Fibroblast of mammary gland (primary cell): ENCODE data around the gene TTC29.
"Not testable (repeated sequence)": the region's sequence is repeated elsewhere in the genome, so short reads cannot be mapped to it uniquely, and the experiment has no call there.

ENCODE experiments used
- DNase-seq: peaks from one replicate; pipeline ENCODE4 v3.0.0-alpha.2; 2010; ENCODE audit warnings: low read depth
- H3K4me3 ChIP-seq: 2 replicates; pipeline ENCODE4 v1.5.1; 2011; ENCODE audit warnings: low read depth, mild to moderate bottlenecking, low read length, moderate library complexity; ENCODE audit not compliant: control insufficient read depth
- CTCF ChIP-seq: conservative IDR thresholded peaks from 2 replicates; pipeline ENCODE4 v1.5.1; 2011; ENCODE audit warnings: low read depth, low read length, inconsistent platforms; ENCODE audit not compliant: control insufficient read depth, insufficient read depth

TTC29 gene

DNA sequence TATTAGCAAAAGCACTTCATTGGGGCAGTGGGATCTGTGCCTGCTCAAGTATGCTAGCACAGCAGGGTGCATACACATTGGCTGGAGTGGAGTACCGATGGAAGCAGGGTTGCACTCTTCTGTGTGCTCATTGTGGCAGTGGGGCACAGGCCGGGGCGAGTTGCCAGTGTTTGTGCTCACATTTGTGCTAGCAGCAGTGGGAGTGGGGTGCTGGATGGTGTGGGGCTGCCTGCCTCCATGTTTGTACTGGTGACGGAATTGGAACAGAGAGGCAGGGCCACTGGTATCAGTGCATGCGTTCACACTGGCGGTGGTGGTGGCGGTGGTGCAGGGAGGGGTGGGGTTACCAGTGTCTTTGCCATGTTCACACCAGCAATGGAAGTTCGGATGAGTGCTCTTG lies 169.0 kb downstream of the TTC29 start:
- DNase-seq = no peak
- H3K4me3 ChIP-seq = no peak overlapping the region
- TF ChIP-seq CTCF = no peak

DNA sequence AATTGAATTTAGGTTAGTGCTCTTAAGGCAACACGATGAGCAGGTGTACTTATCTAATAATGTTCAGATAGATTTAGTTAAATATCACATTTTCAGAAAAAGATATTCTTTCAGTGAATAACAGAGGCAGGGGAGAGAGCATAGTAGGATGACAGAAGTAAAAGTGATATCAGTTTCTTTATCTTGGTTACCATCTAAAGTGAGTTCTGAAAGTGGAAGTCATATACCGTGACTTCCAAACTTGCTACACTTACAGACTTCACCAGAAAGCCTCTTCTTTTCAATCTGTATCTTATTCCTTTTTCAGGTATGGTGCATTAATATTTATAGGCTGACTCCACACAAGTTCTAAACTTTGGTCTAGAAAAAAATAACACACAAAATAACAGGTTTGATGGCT lies 182.1 kb downstream of the TTC29 start:
- H3K4me3 ChIP-seq = no peak overlapping the region
- no peak for DNase-seq
- TF ChIP-seq CTCF = no peak

GRCh38 chr4:146762016-146762415 lies 183.6 kb downstream of the TTC29 start:
- no peak for DNase-seq
- no peak for TF ChIP-seq CTCF
- no peak overlapping the region for H3K4me3 ChIP-seq

DNA sequence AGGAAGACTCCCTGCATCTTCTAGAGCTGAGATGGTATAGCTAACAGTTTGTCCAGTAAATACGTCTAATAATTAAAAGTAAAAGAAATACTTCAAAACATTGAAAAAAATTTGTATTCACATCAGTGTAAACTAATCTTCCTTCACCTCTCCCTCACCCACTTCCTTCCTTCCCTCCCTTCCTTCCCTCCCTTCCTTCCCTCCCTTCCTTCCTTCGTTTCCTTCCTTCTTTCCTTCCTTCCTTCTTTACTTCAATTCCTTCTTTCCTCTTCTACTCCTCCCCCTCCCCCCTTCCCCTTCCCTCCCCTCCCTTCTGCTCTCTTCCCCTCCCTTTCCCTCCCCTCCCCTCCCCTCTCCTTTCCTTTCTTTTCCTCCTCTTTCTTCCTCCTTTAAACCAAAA lies 203.2 kb downstream of the TTC29 start:
- no peak for DNase-seq
- no peak for TF ChIP-seq CTCF
- H3K4me3 ChIP-seq = no peak overlapping the region

GRCh38 chr4:146739182-146739581 lies 206.5 kb downstream of the TTC29 start:
- DNase-seq = no peak
- no peak overlapping the region for H3K4me3 ChIP-seq
- no peak for TF ChIP-seq CTCF

- not testable (repeated sequence) for DNase-seq, H3K4me3 ChIP-seq
These were observed 222.1 kb downstream of the TTC29 start for GRCh38 chr4:146723519-146723918.

GRCh38 chr4:146709956-146710355 lies 235.7 kb downstream of the TTC29 start:
- H3K4me3 ChIP-seq = no peak overlapping the region
- no peak for DNase-seq
- no peak for TF ChIP-seq CTCF
